T-helper 2 cell treated with Interferon-gamma antibody and Interleukin-4, amounts not matched to agents 5 μg/mL and 100 μg/mL, for 36 hours (primary cell): Measurements from ENCODE around the gene ADGRG3.

Experiments used
- DNase-seq: peaks from one replicate; pipeline ENCODE4 v3.0.0; 2021; ENCODE audit warnings: low spot score
- H3K27ac Mint-ChIP-seq: one replicate; pipeline ENCODE4 v1.8.0; 2021; ENCODE audit warnings: mild to moderate bottlenecking, mixed read lengths
- H3K27me3 Mint-ChIP-seq: one replicate; pipeline ENCODE4 v1.8.0; 2021; ENCODE audit warnings: low read depth, mixed read lengths
- H3K36me3 Mint-ChIP-seq: one replicate; pipeline ENCODE4 v1.8.0; 2021; ENCODE audit warnings: low read depth, mixed read lengths
- H3K4me1 Mint-ChIP-seq: one replicate; pipeline ENCODE4 v1.8.0; 2021; ENCODE audit warnings: low read depth, mixed read lengths
- H3K4me3 Mint-ChIP-seq: one replicate; pipeline ENCODE4 v1.8.0; 2022; ENCODE audit warnings: mild to moderate bottlenecking, moderate library complexity, mixed read lengths
- H3K9me3 Mint-ChIP-seq: one replicate; pipeline ENCODE4 v1.8.0; 2021; ENCODE audit warnings: mixed read lengths

The ADGRG3 gene

DNA sequence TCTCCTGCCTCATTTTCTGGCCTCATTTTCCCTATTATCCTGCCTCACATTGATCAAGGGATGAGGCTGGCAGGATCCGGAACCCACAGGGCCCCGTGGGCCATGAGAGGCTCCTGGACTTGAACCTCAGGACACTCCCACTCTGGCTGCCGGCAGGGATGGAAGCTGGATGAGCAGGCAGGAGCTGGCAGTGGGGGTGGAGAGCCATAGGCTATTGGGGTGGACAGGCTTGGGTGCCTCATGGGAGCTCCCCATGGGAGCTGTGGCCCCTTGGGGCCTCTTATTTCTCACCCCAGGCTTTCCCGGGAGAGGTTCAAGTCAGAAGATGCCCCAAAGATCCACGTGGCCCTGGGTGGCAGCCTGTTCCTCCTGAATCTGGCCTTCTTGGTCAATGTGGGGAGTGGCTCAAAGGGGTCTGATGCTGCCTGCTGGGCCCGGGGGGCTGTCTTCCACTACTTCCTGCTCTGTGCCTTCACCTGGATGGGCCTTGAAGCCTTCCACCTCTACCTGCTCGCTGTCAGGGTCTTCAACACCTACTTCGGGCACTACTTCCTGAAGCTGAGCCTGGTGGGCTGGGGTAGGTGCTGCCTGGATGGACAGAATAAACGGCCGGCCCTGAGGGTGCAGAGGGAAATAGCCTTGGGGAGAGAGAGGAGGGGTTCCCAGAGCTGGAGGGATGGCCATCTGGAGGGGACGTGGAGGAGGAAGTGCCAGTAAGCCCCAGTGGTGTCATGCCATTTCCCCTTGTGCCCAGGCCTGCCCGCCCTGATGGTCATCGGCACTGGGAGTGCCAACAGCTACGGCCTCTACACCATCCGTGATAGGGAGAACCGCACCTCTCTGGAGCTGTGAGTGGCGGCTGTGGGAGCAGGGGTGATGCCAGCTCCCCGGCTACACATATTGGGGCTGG is 15.8 kb downstream of the ADGRG3 start:
- Mint-ChIP-seq H3K4me1 (peaks cover 4% of the 10 kb centered on the region), H3K27ac (no peak overlapping the region), H3K9me3 (no peaks in the 10 kb centered on the region), H3K27me3 (no peaks in the 10 kb centered on the region), H3K4me3 (no peak overlapping the region), H3K36me3 (no peaks in the 10 kb centered on the region)
- no peak for DNase-seq

DNA sequence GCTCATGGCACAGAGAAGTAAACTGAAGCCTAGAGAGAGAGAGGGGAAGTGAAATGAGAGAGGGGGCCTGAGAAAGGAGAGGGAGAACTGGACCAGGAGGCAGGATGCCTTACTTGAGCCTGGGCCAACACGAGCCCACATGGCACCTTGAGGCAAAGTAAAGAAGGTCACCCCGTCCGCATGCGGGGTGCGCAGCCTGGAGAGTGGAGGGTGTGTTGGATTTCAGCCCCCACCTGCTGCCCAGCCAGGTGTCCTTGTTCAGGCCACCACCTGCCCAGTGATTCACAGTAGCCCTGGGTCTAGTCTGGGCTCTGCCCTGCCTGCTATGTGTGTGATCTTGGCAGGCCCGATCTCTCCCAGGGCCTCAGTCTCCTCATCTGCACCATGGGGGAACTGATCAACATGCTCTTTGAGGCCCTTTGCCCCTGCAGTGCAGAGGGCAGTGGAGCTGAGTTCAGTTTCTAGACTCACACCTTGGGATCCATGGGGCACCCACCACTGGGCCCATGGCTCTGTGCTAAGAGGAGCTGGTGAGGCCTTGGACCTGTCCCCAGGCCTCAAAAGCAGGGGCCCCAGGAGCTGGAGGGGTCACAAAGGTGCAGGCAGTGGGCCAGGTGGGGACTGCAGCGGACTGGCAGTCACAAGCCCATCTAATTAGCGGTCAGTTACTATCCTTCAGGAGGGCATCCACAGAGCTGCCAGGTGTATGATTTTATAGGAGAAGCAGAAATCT is 16.7 kb downstream of the ADGRG3 start:
- H3K27me3 Mint-ChIP-seq, result no peaks in the 10 kb centered on the region
- H3K4me1 Mint-ChIP-seq, result peaks cover 13% of the 10 kb centered on the region
- H3K4me3 Mint-ChIP-seq, result no peak overlapping the region
- H3K9me3 Mint-ChIP-seq, result no peaks in the 10 kb centered on the region
- no peak overlapping the region for H3K27ac Mint-ChIP-seq
- H3K36me3 Mint-ChIP-seq, result no peaks in the 10 kb centered on the region
- DNase-seq, result no peak

DNA sequence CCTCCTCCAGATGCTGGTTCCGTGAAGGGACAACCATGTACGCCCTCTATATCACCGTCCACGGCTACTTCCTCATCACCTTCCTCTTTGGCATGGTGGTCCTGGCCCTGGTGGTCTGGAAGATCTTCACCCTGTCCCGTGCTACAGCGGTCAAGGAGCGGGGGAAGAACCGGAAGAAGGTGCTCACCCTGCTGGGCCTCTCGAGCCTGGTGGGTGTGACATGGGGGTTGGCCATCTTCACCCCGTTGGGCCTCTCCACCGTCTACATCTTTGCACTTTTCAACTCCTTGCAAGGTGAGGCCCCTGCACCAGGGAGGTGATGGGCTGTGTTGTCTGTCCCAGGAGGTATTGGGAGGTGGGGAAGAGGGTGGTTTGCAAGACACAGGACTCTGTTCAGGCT is 17.5 kb downstream of the ADGRG3 start:
- Mint-ChIP-seq H3K9me3 (no peaks in the 10 kb centered on the region), H3K27ac (no peak overlapping the region), H3K4me3 (no peak overlapping the region), H3K36me3 (no peaks in the 10 kb centered on the region), H3K4me1 (peaks cover 20% of the 10 kb centered on the region), H3K27me3 (peaks cover under 1% of the 10 kb centered on the region)
- no peak for DNase-seq

DNA sequence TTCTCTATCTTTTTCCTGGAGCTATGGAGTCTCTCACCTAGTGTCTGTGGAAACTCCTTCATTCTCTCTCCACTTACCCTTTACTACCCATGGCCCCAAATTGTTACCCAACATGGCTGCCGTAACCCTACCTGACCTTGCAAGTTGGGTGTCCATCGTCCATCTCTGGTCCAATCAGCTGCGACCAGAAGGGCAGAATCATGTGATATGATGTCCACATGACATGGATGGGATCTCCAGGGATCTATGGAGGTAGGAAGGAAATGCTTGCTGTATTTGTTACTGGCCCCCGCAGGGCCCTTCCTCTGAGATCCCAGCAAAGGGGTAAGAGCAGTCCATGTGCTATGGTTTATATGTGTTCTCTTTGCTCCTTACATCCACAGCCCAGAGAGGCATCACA is 18.5 kb downstream of the ADGRG3 start:
- Mint-ChIP-seq H3K4me3 (no peak overlapping the region), H3K4me1 (peaks cover 22% of the 10 kb centered on the region), H3K9me3 (no peaks in the 10 kb centered on the region), H3K36me3 (no peaks in the 10 kb centered on the region), H3K27ac (no peak overlapping the region), H3K27me3 (peaks cover 3% of the 10 kb centered on the region)
- no peak for DNase-seq

DNA sequence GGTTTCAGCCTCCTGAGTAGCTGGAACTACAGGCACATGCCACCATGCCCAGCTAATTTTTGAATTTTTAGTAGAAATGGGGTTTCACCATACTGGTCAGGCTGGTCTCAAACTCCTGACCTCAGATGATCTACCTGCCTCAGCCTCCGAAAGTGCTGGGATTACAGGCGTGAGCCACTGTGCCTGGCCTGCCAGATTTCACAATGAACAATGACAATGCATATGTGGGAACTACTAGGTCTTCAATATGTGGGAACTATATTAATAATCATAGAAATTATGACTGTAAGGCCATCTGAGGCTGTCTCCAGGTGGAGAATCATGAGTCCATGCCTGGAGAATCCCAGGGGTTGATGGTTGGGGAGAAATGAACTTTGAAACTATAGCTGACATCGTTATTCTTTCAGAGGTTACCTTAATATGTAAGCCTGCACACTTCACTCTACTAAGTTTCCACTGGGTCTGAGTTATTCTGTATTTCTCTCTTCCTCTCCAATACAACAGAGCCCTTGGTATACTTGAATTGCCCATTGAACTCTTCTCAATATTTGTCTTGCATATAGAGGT is 19.3 kb downstream of the ADGRG3 start:
- Mint-ChIP-seq H3K27ac (no peak overlapping the region), H3K4me1 (peaks cover 22% of the 10 kb centered on the region), H3K36me3 (no peaks in the 10 kb centered on the region)

DNA sequence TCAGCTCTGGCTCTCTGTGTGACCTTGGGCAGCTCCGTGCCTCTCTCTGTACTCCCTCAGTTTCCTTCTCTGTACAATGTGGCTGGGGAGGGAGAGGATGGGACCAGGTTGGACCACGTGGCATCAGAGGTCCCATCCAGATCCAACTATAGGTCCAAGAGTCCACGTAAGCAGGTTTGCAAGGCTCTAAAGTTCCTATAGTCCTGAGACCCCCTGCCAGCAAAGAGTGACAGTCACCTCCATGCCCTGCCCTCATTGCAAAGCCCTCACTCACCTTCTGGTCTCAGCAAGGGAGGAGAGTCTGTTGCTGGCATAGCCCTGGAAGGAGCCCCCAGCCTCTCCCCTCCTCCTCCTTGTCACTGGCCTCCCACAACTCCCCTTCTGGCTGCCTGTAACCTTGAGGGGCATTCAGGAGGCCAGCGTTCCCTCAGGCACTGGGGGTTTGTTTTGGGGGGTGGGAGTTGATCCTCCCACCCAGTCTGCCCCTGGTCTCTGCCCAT is 20.4 kb downstream of the ADGRG3 start:
- no peak for DNase-seq
- H3K9me3 Mint-ChIP-seq, result no peaks in the 10 kb centered on the region
- no peaks in the 10 kb centered on the region for H3K36me3 Mint-ChIP-seq
- peaks cover 8% of the 10 kb centered on the region for H3K27me3 Mint-ChIP-seq
- H3K27ac Mint-ChIP-seq, result no peak overlapping the region
- no peak overlapping the region for H3K4me3 Mint-ChIP-seq
- peaks cover 22% of the 10 kb centered on the region for H3K4me1 Mint-ChIP-seq

More for the DNA sequence above, 19.3 kb downstream of the ADGRG3 start:
- no peak for DNase-seq
- H3K9me3 Mint-ChIP-seq, result no peaks in the 10 kb centered on the region
- peaks cover 7% of the 10 kb centered on the region for H3K27me3 Mint-ChIP-seq
- H3K4me3 Mint-ChIP-seq, result no peak overlapping the region

DNA sequence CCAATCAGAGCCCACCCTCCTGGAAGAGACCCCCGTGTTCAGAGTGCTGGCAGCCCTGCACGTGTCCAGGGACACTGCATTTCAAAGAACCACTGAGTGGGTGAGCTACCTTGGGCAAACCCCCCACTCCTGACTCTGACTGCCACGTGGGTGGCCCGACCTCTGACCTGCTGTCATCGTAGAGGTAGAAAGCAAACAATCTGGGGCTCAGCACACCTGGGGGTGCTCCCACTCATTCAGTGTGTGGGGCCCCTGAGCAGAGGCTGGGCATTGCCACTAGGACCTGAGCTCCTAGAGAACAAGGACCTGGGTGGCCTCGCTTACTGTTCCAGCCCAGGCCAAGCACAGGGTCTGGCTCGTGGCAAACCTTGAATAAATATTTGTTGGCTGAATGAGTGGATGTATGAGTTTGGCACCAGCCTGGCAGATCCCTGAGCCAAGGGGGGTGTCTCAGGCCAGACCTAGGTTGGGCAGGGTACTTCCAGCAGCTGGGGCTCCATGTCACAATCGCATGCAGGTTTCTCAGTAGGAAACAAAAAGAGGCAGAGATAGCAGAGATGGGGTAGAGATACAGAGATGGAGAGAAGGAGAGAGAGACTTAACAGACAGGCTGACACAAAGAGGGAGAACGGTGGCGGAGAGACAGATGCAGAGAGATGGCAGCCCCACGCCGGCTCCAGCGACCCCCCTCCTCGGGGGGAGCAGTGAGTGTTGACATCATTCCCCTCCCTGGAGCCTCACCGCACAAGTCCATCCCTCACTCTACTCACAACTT is 21.1 kb downstream of the ADGRG3 start:
- Mint-ChIP-seq H3K27me3 (peaks cover 8% of the 10 kb centered on the region), H3K9me3 (no peaks in the 10 kb centered on the region), H3K4me1 (peaks cover 22% of the 10 kb centered on the region), H3K4me3 (peak overlapping the region; percentile 52), H3K36me3 (no peaks in the 10 kb centered on the region), H3K27ac (peak overlapping the region; percentile 85)
- DNase-seq, result no peak

DNA sequence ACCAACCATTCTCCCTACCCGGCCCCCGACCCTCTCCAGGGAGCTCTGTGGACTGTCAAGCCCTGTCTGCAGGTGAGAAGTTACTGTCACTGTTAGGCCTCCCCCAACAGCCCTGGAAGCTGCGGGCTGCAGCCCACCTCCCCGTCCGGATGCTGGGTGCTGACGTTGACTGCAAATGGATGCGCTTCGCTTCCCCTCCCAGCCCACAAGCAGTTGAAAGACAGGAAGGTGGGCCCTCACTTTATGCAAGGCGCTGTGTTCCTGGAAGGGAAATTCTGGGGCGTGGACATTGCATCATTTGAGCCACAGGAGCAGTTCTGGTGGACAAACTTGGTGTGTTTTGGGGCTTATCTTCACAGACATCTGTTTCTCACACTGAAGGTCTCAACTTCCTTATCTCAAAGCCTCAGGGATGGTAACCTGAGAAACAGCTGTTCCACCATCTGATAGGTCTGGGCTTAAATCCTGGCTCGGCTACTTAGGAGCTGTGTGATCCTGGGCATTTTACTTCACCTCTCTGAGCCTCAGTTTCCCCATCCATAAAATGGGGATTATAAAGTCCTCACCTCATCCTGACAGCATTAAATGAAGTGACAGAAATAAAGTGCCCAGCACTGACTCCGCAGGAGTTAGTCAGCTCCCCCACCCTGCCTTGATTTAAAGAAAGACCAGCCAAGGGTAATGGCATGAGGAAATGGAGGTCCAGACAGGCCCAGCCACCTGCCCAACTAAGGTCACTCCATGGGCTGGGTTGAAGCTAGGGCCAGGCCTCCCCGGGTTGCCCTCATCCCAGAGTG is 21.9 kb downstream of the ADGRG3 start:
- Mint-ChIP-seq H3K27ac (peak overlapping the region; percentile 85), H3K4me3 (peak overlapping the region; percentile 52), H3K27me3 (peaks cover 8% of the 10 kb centered on the region), H3K4me1 (peaks cover 27% of the 10 kb centered on the region), H3K36me3 (no peaks in the 10 kb centered on the region), H3K9me3 (no peaks in the 10 kb centered on the region)
- DNase-seq, result peak; percentile 35

DNA sequence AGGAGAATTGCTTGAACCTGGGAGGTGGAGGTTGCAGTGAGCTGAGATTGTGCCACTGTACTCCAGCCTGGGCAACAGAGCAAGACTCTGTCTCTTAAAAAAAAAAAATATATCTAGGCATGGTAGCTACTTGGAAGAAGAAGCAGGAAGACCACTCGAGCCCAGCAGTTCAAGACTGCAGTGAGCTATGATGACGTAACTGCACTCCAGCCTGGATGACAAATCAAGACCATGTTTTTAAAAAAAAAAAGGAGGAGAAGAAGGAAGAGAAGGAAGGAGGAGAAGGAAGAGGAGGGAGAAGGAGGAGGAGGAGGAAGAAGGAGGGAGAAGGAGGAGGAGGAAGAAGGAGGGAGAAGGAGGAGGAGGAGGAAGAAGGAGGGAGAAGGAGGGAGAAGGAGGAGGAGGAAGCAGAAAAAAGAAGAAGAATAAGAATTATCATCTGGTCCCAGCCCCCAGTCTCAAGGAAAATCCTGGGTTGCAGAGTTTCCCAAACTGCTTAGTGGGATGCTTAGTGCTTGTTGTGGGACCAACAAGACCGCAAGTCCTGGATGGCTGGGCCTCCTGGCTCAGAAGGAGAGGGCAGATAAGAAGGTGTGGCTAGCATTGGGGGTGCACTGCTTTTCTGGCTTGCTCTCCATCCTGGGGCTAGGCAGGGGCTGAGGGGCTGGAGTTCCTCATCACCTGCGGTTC is 22.8 kb downstream of the ADGRG3 start:
- peaks cover 8% of the 10 kb centered on the region for H3K27me3 Mint-ChIP-seq
- H3K4me3 Mint-ChIP-seq, result no peak overlapping the region
- no peaks in the 10 kb centered on the region for H3K9me3 Mint-ChIP-seq
- DNase-seq, result no peak
- H3K4me1 Mint-ChIP-seq, result peaks cover 28% of the 10 kb centered on the region
- no peaks in the 10 kb centered on the region for H3K36me3 Mint-ChIP-seq
- H3K27ac Mint-ChIP-seq, result peak overlapping the region; percentile 45

DNA sequence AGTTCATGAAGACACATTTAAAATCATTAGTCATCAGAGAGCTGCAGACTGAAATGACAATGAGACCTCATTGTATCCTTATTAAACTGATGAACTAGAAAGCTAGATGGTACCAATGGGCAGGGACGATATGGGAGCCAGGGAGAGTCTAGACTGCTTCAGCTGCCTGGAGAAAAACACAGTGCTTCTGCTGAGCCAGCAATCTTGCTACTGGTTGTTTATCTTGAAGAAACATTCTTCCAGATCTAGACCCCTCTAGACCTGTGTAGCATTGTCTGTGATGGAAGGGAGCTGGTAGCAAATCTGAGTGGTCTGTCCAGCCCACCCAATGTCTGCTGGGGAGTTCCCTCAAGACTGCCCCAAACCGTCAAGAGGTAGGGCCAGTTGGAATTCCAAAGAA is 24.5 kb downstream of the ADGRG3 start:
- H3K9me3 Mint-ChIP-seq, result no peaks in the 10 kb centered on the region
- H3K36me3 Mint-ChIP-seq, result no peaks in the 10 kb centered on the region
- H3K4me1 Mint-ChIP-seq, result peaks cover 28% of the 10 kb centered on the region
- no peak overlapping the region for H3K4me3 Mint-ChIP-seq
- H3K27me3 Mint-ChIP-seq, result peaks cover 8% of the 10 kb centered on the region
- no peak overlapping the region for H3K27ac Mint-ChIP-seq
- DNase-seq, result no peak

DNA sequence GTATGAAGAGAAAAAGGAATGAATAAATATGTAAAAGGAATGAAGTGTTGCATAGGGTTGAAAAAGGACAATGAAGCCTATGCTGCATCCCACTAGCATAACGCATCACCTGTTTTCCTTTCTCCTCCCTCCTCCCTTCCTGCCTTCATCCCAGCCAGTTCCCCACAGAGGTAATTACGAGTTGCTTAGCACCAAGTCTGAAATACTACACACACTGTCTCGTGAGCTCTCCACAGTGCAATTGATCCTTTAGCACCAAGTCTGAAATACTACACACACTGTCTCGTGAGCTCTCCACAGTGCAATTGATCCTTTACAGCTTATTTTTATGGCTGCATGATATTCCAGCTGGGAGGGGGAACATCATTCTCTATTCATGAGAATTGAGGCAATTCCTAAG is 25.4 kb downstream of the ADGRG3 start:
- H3K9me3 Mint-ChIP-seq, result no peaks in the 10 kb centered on the region
- no peaks in the 10 kb centered on the region for H3K36me3 Mint-ChIP-seq
- H3K4me3 Mint-ChIP-seq, result no peak overlapping the region
- peaks cover 25% of the 10 kb centered on the region for H3K4me1 Mint-ChIP-seq
- H3K27ac Mint-ChIP-seq, result no peak overlapping the region
- DNase-seq, result no peak
- H3K27me3 Mint-ChIP-seq, result peaks cover 8% of the 10 kb centered on the region

DNA sequence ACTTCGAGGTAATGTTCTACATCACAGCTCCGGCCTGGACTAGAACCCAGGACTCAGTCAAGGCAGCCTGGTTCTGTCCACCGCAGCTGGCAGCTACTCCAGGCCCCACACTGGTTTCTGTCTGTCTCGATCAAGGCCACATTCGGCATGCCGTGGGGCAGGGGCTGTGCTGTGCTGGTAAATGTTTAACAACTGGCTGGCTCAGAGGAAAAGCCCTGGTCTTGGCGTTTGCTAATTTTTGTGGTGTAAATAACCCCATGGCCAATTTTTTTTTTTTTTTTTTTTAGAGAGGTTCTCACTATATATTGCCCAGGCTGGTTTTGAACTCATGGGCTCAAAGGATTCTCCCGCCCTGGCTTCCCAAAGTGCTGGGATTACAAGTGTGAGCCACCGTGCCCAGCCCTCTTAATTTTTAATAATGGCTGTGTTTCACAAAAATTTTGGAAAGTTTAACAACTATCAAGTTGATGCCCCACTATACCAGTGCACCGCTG is 26.2 kb downstream of the ADGRG3 start:
- Mint-ChIP-seq H3K9me3 (no peaks in the 10 kb centered on the region), H3K4me1 (peaks cover 20% of the 10 kb centered on the region), H3K4me3 (no peak overlapping the region), H3K36me3 (no peaks in the 10 kb centered on the region), H3K27me3 (peaks cover 8% of the 10 kb centered on the region), H3K27ac (no peak overlapping the region)
- DNase-seq, result no peak
